GM06990 (cell line): ENCODE data around the gene ATG5.

Source experiments
- DNase-seq: peaks from one replicate; pipeline ENCODE4 v3.0.0-alpha.2; 2011; ENCODE audit not compliant: insufficient read length; ENCODE audit errors: extremely low read depth
- H3K27me3 ChIP-seq: replicated peaks from 2 replicates; pipeline ENCODE4 v1.6.0; 2011; ENCODE audit warnings: low read length; ENCODE audit not compliant: control insufficient read depth, insufficient read depth
- H3K36me3 ChIP-seq: 2 replicates; pipeline ENCODE4 v1.5.1; 2011; ENCODE audit warnings: low read length; ENCODE audit not compliant: control insufficient read depth, insufficient read depth
- H3K4me3 ChIP-seq: replicated peaks from 2 replicates; pipeline ENCODE4 v1.5.1; 2011; ENCODE audit warnings: low read depth, mild to moderate bottlenecking, control low read depth, low read length
- CTCF ChIP-seq: IDR thresholded peaks from 2 replicates; pipeline ENCODE4 v1.5.1; 2011; ENCODE audit warnings: low read length, control low read depth, mild to moderate bottlenecking, inconsistent platforms; ENCODE audit not compliant: insufficient read depth, poor library complexity, severe bottlenecking

The ATG5 gene

GRCh38 chr6:106290032-106290431 lies 35.5 kb downstream of the ATG5 start:
- H3K27me3 ChIP-seq = no peaks in the 10 kb centered on the region
- TF ChIP-seq CTCF = no peak
- no peak for DNase-seq
- no peaks in the 10 kb centered on the region; the same call in 1 of the 2 replicates for H3K36me3 ChIP-seq
- no peak overlapping the region for H3K4me3 ChIP-seq

- H3K27me3 ChIP-seq = no peaks in the 10 kb centered on the region
- no peak for TF ChIP-seq CTCF
Measured at GRCh38 chr6:106287215-106287614, 38.3 kb downstream of the ATG5 start.

GRCh38 chr6:106286746-106287145 lies 38.8 kb downstream of the ATG5 start:
- no peak for TF ChIP-seq CTCF
- no peak overlapping the region for H3K4me3 ChIP-seq
- no peaks in the 10 kb centered on the region; the same call in 1 of the 2 replicates for H3K36me3 ChIP-seq
- H3K27me3 ChIP-seq = no peaks in the 10 kb centered on the region
- no peak for DNase-seq

More at GRCh38 chr6:106287215-106287614, 38.3 kb downstream of the ATG5 start:
- Histone ChIP-seq H3K36me3 (no peaks in the 10 kb centered on the region; the same call in 1 of the 2 replicates), H3K4me3 (no peak overlapping the region)
- no peak for DNase-seq

GRCh38 chr6:106283481-106283880 lies 42.1 kb downstream of the ATG5 start:
- Histone ChIP-seq H3K36me3 (no peaks in the 10 kb centered on the region; the same call in none of the 2 replicates), H3K27me3 (no peaks in the 10 kb centered on the region), H3K4me3 (no peak overlapping the region)
- DNase-seq = no peak
- no peak for TF ChIP-seq CTCF

GRCh38 chr6:106281661-106282060 lies 43.9 kb downstream of the ATG5 start:
- TF ChIP-seq CTCF = no peak
- H3K4me3 ChIP-seq = no peak overlapping the region
- peaks cover 1% of the 10 kb centered on the region for H3K36me3 ChIP-seq
- DNase-seq = no peak
- no peaks in the 10 kb centered on the region for H3K27me3 ChIP-seq

- Histone ChIP-seq H3K36me3 (peaks cover 1% of the 10 kb centered on the region), H3K27me3 (no peaks in the 10 kb centered on the region), H3K4me3 (no peak overlapping the region)
- no peak for TF ChIP-seq CTCF
- DNase-seq = no peak
Measured at GRCh38 chr6:106281088-106281487, 44.5 kb downstream of the ATG5 start.
